ENCODE results near the gene TOGARAM2.

GRCh38 chr2:28944535-28945248, 36.4 kb upstream of the TOGARAM2 start:
- no peak for TF ChIP-seq BHLHE40 (IDR thresholded peaks at IDR 0.05; ENCODE audit: borderline replicate concordance)
- no peak for TF ChIP-seq FOXM1 (IDR thresholded peaks at IDR 0.05; ENCODE audit: borderline replicate concordance)
- TF ChIP-seq FOXK2 (IDR thresholded peaks at IDR 0.05) = no peak
- TF ChIP-seq ZNF384 (IDR thresholded peaks at IDR 0.05) = no peak
- no peak for TF ChIP-seq SUZ12 (IDR thresholded peaks at IDR 0.05)
- no peak for TF ChIP-seq TARDBP (IDR thresholded peaks at IDR 0.05)
- no peak for TF ChIP-seq NFRKB (IDR thresholded peaks at IDR 0.05)
- TF ChIP-seq SP1 (IDR thresholded peaks at IDR 0.05) = no peak
- TF ChIP-seq HDGF (IDR thresholded peaks at IDR 0.05; ENCODE audit: borderline replicate concordance) = no peak
- TF ChIP-seq L3MBTL2 (conservative IDR thresholded peaks at IDR 0.05) = no peak

Data from HEK293T (cell line).